ENCODE results near the gene KCTD5.
"Not testable (repeated sequence)": the region's sequence is repeated elsewhere in the genome, so short reads cannot be mapped to it uniquely, and the experiment has no call there.

Gene KCTD5

DNA sequence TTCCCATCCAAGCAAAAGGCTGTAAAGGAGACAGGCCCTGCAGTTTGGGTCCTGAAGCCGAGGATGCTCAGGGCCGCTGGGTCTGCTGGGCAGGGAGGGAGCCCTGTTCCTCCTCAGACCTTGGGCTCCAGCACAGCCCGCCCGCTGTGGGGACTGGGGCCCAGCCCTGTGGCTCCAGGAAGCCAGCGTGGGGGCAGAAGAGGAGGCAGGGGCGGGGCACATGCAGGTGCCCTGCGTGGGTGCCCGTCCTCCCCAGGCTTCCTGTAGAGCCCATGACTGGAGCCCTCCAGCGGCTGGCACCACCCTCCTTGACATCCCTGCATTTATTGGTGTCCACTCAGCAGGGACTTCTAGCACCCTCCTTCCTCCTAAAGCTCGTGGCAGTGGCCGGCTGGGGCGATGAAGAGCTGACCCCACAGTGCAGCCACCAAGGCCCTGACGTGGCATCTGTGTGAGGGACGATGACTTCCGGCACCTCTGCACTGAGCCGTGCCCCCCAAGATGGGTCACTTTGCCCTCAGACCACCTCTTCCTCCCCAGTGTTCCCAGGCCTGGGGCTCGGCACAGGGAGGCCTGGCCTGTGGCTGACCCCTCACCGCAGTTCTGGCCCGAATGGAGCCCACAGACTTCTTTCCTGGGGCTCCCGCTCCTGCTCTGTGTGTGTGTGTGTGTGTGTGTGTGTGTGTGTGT is 27.8 kb downstream of the KCTD5 start:
- DNase-seq (ENCODE audit: low read depth): no peak

DNA sequence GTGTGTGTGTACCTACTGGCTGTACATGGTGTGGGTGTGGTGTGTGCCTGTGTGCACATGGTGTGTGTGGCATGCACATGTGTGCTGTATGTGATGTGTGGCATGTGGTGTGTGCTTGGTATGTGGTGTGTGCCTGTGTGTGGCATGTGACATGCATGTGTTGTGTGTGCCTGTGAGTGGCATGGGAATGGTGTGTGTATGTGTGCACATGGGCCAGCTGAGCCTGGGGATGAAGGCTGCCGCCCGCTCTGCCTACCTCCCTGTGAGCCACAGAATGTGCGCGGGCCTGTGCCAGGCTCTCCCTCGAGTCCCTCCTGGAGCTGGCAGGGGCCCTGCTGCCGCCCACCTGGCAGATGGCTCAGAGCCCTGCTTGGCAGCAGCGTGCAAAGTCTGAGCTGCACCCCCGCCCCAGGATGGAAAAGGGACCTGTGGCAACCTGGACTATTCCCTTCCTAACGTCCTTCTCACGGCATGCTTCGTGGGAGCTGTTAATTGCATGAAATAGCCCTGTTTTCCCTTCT is 28.4 kb downstream of the KCTD5 start:
- DNase-seq (ENCODE audit: low read depth): no peak

DNA sequence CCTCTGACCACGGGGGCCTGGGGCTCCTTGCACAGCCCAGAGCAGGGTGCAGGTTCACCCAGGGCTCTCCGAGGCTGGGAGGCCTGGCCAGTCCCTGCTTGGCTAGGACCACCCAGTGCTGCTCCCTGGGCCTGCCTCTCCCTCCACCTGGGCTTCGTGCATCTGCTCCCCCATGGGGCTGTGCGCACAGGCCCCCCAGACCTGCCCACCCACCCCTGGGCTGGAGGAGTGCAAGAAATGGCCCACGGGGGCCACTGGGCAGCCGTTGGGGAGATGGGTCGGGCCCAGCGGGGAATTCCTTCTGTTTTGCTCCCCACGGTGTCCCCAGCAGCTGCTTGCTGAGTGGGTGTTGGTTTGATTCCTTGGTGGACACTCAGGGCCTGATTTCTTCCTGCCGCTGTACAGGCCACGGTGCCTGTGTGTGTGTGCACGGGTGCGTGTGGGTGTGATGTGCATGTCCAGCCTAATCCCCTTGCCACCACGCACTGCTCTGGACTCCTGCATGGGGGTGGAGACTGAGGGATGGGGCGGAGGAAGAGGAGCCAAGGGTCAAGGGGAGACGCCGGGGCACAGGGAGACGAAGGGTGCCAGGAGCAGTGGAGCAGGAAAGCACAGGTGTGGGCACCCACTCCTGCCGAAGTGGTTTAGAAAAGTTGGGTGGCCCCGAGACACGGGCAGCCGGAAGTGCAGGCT is 29.2 kb downstream of the KCTD5 start:
- no peak for DNase-seq (ENCODE audit: low read depth)

DNA sequence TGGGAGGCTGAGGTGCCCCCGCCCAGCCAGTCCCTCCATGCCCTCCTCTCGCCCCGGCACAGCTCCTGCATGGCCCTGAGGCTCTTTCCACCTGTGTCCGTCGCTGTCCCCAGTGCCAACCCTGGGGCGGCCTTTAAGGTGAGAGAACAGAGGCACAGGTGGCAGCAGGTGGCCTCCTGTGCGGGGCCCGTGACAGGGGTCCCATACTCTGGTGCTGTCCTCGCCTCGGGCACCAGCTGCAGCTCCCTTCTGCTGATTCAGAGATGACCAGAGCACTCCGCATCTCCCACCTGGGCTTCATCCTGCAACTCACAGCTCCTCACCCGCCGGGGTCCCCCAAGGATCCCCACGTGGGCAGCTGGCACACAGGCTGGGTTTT is 29.7 kb downstream of the KCTD5 start:
- no peak for DNase-seq (ENCODE audit: low read depth)

DNA sequence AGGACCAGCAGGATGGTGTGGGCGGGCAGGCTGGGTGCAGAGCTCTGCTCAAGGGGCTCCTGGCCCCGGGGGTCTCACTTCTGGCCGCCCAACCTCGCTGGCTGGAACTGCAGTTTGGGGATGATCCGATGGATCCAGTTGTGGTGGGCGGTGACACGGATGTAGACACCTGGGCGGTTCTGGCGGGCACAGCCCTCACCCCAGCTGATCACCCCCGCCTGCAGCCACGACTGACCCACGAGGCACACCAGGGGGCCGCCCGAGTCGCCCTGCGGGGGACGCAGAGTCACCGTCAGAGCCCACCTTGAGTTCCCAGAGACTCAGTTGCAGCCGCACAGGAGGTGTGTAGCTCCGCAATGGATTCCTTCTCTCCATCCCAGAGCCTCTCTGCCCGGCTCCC is 30.2 kb downstream of the KCTD5 start:
- DNase-seq (ENCODE audit: low read depth): no peak

DNA sequence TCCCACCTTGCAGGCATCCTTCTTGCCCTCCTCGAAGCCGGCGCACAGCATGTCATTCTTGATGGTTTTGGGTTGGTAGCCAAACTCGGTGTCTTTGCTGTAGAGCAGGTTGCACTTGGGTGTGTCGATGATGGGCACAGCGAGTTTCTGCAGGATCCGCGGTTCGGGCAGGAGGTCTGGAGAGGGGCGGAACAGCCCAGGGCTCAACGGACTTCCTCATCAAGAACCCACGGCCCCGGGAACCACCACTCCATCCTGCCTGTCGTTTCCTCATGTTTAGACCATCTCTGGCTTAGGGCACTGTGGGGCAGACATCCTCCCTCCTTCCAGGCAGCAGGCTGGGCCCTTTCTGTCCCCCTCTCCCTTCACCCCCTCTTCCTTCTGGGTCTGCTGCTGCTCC is 31.2 kb downstream of the KCTD5 start:
- DNase-seq (ENCODE audit: low read depth): no peak

DNA sequence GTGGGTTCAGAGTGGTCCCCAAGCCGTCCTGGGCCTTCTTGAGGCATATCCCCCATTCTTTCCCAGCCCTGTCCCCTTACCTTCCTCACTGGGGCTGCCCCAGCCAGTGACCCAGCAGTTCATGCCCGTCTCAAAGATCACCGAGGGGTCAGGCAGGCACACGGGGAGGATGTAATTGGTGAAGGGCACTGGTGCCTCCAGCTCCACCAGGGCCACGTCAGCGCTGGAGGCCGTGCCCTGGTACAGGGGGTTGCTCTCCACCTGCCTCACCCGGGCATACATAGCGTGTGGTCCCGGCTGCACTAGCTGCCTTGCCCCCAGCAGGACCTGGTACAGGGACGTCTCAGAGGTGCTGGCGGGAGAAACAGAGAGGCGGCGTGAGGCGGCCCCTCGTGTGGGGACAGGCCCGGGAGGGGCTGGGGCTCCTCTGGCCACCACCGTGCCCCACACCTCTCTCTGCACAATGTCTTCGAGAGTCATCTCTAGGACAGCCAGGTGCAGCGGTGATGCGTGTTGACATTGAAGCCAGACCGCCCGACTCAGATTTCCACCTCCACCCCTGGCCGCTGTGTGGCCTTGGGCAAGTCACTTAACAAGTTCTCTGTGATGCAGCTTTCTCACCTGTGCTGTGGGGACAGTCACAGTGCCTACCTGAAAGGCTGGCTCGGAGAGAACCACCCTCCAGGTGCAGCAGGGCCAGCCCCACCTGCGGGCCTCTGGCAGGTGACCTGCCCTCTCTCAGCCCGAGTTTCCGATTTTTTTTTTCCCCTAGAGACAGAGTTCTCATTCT is 31.9 kb downstream of the KCTD5 start:
- no peak for DNase-seq (ENCODE audit: low read depth)

DNA sequence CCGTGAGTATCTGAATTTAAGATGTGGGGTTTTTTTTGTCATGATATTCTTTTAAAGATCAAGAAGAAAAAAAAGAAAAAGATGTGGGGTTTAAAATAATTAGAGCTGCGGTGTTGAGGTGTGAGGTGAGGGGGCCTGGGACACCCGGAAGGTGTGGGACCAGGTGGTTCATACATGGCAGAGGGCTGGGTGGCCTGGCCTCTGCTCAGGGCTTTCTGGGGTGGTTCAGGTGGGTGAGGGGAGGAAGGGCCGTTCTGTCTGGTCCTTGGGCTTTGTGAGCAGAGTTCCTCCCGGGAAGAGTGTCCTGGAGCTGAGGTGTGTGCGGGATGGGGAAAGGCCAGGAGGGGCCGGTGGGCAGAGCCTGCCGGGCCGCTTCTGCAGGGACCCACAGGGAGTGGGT is 32.7 kb downstream of the KCTD5 start:
- DNase-seq (ENCODE audit: low read depth): no peak

DNA sequence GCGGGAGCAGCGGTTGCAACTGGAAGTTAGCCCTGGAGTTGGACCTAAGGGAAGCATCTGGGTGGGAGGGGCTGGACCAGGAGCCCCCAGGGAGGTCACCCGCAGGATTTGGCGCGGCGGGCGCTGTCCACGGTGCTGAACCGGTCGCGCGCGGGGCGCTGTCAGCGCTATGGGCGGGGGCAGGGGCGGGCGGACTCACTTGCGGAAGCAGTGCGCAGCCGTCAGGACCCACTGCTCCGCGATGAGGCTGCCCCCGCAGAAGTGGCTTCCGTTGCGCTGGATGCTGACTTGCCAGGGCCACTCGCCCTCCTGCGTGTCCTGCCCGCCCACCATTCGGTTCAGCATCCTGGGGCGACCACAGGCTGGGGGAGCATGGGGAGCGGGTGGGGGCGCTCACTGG is 33.2 kb downstream of the KCTD5 start:
- DNase-seq (ENCODE audit: low read depth): peak; percentile 62

DNA sequence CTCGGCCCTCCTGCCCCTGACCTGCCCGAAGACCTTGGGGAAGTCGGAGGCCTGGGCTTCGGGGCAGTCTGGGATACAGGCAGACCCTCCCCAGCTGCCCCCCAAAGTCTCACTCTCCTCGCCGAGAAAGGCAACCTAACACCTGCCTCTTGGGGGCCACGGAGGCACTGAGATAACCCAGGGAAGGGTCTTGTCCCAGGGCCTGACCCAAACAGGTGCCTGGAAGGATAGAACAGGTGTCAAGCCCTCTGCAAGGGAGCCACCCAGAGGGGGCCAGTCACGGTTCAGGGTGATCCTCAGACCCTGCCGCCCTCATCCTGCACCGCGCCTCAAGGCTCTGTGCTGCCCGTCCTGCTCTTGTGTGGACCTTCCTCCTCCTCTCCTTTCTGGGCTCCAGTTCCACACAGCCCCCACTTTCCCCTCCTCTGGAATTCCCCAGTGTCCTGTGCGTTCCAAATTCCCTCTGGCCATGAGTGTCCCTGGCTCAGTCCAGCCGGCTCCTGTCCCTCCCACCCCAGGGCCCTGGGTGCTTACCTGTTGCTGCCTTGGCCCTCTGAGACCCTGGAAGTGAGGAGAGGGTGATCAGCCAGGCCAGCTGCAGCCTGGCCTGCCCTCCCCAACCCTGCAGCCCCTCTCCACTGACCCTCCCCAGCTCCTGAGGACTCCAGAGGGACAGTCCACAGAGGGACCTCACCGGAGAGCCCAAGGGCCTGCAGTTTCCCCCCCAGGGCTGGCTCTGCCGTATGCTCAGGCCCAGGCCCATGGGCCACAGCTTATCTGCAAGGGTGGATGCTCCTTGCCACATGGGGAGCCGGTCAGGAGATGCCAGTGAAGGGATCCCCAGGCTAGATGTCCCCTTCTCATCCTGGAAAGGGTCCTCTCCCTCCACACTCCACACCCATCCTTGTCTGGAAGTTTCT is 33.9 kb downstream of the KCTD5 start:
- no peak for DNase-seq (ENCODE audit: low read depth)

DNA sequence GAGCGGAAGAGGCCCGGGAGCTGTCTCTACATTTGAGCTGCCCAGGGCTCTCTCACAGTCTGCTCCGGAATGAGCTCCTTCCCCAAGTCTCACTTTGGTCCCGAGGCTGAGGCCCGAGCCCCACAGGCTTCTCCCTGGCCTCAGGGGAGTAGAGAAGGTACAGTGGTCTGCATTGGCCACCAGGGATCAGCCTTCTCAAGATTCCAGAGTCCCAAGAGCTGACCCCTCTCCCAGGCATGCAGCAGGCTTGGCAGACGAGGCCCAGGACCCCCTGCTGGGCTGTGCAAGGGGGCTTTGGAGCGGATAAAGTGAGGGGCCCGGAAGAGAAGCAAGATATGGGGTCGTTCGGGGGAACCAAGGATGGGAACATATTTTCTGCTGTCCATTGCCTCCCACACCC is 34.6 kb downstream of the KCTD5 start:
- DNase-seq (ENCODE audit: low read depth): no peak

DNA sequence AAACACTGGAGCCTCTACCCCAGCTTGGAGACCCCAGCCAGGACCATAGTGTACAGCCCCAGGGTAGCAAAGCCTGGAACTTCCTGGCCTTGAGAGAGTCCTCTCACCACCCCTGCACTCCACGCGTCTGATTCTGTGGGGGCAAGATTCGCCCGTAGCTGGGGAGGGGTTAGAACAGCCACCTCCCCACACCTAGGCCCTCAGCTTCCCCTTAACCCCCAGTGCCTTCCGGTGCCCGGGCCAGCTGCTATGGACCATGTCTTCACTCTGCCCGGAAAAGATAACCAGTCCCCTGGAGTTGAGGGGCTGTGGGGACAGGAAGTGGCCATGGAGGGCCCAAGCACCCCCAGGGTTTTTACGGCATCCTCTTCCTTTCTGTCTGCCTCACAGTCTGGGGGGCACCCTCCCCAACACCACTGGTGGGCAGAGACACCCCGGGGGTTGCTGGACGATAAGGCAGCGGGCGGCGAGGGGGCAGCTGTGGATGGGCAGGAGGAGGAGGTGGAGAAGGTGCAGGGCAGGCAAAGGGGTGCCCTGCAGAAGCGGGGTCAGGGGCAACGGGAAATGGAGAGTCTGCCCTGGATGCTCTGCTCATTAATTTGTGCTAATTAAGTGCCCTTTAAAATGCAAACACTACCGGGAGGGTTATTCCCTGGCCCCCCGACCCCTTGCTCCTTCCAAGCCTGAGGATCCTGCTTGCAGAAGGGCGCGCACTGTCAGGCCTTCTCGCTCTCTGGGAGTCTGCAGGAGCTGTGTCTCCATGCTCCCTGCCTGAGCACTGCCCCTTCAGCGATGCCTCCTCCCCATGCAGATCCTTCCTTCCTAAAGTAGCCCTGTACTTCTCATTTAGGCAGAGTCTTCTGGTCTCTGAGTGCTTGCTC is 35.3 kb downstream of the KCTD5 start:
- DNase-seq (ENCODE audit: low read depth): no peak

DNA sequence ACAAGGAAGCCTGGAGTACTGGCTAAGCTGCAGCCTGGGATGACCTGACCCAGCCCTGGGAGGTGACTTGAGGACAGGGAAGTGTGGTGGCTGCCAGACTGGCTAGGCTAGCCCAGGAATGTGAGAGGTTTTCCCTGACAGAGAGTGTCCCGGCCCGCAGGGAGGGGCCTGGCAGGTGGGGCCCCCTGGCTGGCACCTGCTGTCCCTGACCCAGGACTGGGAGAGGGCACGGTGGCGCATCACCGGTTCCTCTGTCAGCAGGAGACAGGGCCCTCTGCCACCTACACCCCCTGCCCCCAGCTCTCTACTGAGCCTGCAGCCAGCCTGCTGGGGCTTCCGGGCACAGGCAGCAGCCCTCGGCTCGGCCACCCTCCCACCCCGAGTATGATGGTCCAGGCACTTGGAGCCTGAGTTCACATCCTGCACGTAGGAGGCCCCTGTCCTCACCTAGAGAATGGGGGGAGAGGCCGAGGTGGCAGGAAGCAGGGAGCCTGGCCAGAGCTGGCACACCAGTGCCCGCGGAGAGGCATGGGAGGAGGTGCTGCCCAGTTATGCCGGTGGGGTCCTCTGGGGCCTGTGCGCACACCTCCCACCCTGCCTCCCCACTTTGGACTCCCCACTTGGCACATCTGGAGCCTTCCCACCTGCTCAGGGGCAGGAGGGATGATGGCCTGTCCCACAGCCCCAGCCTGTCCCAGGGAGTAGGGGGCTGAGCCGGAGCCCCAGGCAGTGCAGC is 37.2 kb downstream of the KCTD5 start:
- no peak for DNase-seq (ENCODE audit: low read depth)

DNA sequence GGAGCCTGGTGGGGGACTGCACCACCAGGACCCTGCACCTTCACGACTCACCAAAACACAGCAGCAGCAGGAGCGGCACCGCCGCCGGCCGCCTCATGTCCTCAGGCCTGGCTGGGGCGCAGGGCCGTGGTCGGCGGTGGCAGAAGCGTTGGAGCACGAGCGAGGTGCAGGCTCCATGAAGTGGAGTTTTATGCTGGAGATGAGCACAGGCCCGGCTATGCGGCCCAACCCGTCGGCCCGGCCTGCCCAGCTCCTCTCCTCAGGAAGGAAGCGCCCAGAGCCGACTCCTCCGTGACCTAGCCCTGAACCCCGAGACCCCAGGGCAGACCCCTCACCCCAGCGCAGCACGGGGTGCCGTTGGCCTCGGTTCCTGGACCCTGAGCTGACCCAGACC is 37.7 kb downstream of the KCTD5 start, which contains the start of gene PRSS27:
Gene PRSS27, minus strand, starts transcription at position 161 of the 394 bp plus-strand sequence. Its CDS starts 64 bp downstream, at position 97.
- DNase-seq (ENCODE audit: low read depth): no peak

DNA sequence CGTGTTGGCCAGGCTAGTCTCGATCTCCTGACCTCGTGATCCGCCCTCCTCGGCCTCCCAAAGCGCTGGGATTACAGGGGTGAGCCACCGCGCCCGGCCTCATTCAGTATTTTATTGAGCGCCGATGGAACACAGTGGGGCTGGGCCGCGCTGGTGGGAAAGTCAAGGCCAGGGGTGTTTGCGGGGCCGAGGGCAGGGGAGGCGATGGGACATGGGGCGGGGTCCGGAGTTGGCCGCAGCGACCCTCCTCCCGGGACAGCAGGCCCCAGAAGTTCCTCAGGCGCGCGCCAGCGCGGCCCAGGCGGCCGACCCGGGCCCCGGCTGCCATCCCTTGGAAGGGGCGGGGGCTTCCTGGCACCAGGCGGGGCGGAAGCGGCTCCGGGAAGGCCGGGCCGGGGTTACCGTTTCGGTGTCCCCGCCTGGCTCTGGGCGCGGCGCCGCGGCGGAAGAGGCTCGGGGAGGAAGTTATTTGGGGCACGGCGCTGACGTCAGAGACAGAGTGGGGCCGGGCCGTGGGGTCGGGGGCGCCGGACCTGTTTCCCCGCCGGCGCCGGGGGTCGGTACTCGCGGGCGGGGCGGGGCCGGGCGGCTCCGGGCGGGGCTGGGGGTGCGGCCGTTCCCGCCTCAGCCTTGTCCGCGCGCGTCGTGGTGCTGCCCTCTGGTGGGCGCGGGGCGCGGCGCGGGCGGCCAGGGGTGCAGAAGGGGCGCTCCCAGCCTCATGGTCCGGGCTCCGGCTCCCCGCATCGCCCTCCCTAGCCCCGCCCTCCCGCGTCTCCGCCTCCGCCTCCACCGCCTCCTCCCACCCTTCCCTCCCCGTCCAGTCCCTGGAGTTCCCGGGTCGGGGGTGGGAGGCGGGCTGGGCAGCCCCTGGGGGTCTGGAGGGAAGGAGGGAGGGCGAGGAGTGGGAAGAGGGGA is 38.7 kb downstream of the KCTD5 start:
- DNase-seq (ENCODE audit: low read depth): peak; percentile 81

DNA sequence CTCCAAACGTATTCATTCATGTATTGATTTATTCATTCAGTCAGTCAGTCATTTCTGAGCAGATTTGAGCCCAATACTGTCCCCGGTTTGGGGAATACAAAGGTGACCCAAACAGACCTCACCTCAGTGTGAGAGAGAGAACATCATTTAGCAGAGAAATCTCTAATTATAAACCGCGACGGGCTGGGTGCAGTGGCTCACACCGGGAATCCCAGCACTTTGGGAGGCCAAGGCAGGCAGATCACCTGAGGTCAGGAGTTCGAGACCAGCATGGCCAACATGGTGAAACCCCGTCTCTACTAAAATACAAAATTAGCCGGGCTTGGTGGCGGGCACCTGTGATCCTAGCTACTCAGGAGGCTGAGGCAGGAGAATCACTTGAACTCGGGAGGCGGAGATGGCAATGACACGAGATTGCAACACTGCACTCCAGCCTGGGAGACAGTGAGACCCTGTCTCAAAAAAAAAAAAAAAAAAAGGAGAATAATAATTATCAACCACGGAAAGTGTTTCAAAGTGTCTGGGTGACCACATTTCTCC is 39.4 kb downstream of the KCTD5 start:
- DNase-seq (ENCODE audit: low read depth): not testable (repeated sequence)

DNA sequence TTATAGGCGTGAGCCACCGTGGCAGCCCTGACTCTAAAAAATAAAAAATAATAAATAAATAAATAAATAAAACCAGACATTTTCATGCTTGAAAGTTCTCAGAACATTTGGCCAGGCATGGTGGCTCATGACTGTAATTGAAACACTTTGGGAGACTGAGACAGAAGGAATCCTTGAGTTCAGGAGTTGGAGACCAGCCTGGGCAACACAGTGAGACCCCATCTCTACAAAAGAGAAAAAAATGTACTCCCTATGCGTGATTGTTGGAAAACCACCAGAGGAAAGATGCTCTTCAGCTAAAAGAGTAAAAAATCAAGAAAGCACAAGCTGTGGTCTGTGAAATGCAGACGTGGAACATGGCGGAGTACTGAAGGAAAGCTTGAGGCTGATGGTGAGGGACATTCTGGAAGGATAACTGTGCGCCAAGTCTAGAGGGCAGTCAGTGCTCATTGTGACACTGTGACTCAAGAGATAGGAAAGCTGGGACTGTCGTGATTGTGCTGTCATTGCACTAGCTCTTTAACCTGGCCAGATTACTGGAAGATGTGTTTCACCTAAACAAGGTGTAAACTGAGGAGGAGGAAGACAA is 41.9 kb downstream of the KCTD5 start:
- DNase-seq (ENCODE audit: low read depth): no peak

DNA sequence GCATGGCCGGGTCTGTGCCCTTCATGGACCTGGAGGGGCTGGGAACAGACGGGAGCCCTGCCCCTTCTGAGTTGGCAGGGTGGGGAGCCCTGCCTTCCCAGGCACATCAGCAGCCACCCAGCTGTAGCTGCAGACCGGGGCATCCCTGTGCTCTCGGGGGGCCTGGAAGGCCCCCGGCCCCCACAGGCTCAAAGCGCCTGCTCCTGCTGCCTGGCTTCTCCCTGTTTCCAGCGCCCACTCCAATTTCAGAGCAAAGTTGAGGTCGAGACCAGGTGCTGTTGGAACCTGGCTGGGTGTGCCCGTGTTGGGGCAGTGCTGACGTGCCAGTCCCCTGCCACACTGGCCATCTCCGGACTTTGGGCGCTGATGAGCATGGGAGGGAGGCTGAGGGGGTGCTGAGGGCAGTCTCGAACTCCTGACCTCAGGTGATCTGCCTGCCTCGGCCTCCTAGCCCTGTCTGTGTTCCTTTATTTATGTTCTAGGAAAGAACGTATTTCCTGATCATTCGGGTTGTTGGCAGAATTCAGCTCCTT is 42.6 kb downstream of the KCTD5 start:
- no peak for DNase-seq (ENCODE audit: low read depth)

Measured in EH (cell line).